IgD-negative memory B cell (primary cell): ENCODE results near the gene PHKA1. TPM values are rescaled to one million over a fixed set of nuclear protein-coding genes. Genes with fewer than 3 reads are reported as not detected.
A peak's percentile ranks its signal among the peaks of the same experiment; 100 is the strongest.
"Not testable (repeated sequence)": the region's sequence is repeated elsewhere in the genome, so short reads cannot be mapped to it uniquely, and the experiment has no call there.

Experiments used
- H3K27ac Mint-ChIP-seq, 3 donors: one replicate each; pipeline ENCODE4 v1.8.0; 2020 to 2022; ENCODE audit warnings: mild to moderate bottlenecking in 3 of 3, mixed read lengths in 3 of 3, moderate library complexity in 1 of 3
- H3K27me3 Mint-ChIP-seq: one replicate; pipeline ENCODE4 v1.8.0; 2021; ENCODE audit warnings: mixed read lengths
- H3K36me3 Mint-ChIP-seq: one replicate; pipeline ENCODE4 v1.8.0; 2020; ENCODE audit warnings: mild to moderate bottlenecking, mixed read lengths
- H3K4me1 Mint-ChIP-seq, 3 donors: one replicate each; pipeline ENCODE4 v1.8.0; 2020 to 2022; ENCODE audit warnings: mixed read lengths in 3 of 3, mild to moderate bottlenecking in 1 of 3
- H3K4me3 Mint-ChIP-seq, 4 donors: one replicate each; pipeline ENCODE4 v1.8.0; 2020 to 2022; ENCODE audit warnings: mild to moderate bottlenecking in 4 of 4, mixed read lengths in 4 of 4, moderate library complexity in 3 of 4
- H3K9me3 Mint-ChIP-seq, 3 donors: one replicate each; pipeline ENCODE4 v1.8.0; 2020 to 2021; ENCODE audit warnings: mixed read lengths in 3 of 3, mild to moderate bottlenecking in 1 of 3
- polyA plus RNA-seq: library from polyadenylated mRNA; unstranded; fragments of 300-500 nt; fragmentation: Illumina TruSeq; gene quantifications from one replicate; pipeline ENCODE4 v1.2.3, GENCODE V29; 2021

PHKA1 gene
- polyA plus RNA-seq, 1 donor from 2014 or later: not detected

DNA sequence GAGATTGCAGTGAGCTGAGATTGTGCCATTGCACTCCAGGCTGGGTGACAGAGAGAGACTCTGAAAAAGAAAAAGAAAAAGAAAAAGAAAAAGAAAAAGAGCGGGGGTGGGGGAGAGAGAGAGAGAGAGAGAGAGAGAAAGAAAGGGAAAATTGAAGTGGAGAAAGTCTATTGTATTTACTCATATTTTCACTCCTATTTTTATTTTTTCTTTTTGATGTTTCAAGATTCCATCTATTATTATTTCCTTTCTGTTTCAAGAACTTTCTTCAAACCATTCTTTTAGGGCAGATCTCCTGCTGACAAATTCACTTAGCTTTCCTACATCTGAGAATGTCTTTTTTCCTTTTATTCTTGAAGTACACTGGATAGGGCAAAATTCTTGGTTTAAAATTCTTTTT, 83.9 kb downstream of the PHKA1 start:
- Mint-ChIP-seq H3K36me3 (no peaks in the 10 kb centered on the region), H3K4me3 (no peak overlapping the region), H3K27me3 (peaks cover 2% of the 10 kb centered on the region), H3K9me3 (peaks cover 0 to 4% (median 2%) of the 10 kb centered on the region in 3 donors), H3K27ac (no peak overlapping the region), H3K4me1 (no peaks in the 10 kb centered on the region)

- H3K4me1 Mint-ChIP-seq: peaks cover 0 to 2% (median 0%) of the 10 kb centered on the region in 3 donors
- H3K27ac Mint-ChIP-seq: no peak overlapping the region
- H3K27me3 Mint-ChIP-seq: no peaks in the 10 kb centered on the region
- peaks cover 3 to 4% (median 3%) of the 10 kb centered on the region in 3 donors for H3K9me3 Mint-ChIP-seq
- no peak overlapping the region for H3K4me3 Mint-ChIP-seq
- peaks cover 2% of the 10 kb centered on the region for H3K36me3 Mint-ChIP-seq
Observed at GRCh38 chrX:72624194-72624593, 89.9 kb downstream of the PHKA1 start.

GRCh38 chrX:72621625-72622485, 92.3 kb downstream of the PHKA1 start:
- H3K9me3 Mint-ChIP-seq: peaks cover 3 to 4% (median 3%) of the 10 kb centered on the region in 3 donors
- H3K4me3 Mint-ChIP-seq: no peak overlapping the region
- no peak overlapping the region for H3K27ac Mint-ChIP-seq
- H3K36me3 Mint-ChIP-seq: peaks cover 2% of the 10 kb centered on the region
- no peaks in the 10 kb centered on the region for H3K27me3 Mint-ChIP-seq
- peaks cover 0 to 2% (median 0%) of the 10 kb centered on the region in 3 donors for H3K4me1 Mint-ChIP-seq

- peaks cover 0 to 2% (median 0%) of the 10 kb centered on the region in 3 donors for H3K4me1 Mint-ChIP-seq
- H3K27ac Mint-ChIP-seq: no peak overlapping the region
- no peak overlapping the region for H3K4me3 Mint-ChIP-seq
Observed at GRCh38 chrX:72621163-72621562, 92.9 kb downstream of the PHKA1 start.

GRCh38 chrX:72620550-72621145, 93.5 kb downstream of the PHKA1 start:
- peaks cover 0 to 2% (median 0%) of the 10 kb centered on the region in 3 donors for H3K4me1 Mint-ChIP-seq
- peaks cover 4% of the 10 kb centered on the region for H3K27me3 Mint-ChIP-seq
- H3K4me3 Mint-ChIP-seq: no peak overlapping the region
- no peak overlapping the region for H3K27ac Mint-ChIP-seq
- H3K9me3 Mint-ChIP-seq: peaks cover 3 to 4% (median 3%) of the 10 kb centered on the region in 3 donors
- H3K36me3 Mint-ChIP-seq: peaks cover 2% of the 10 kb centered on the region

More at GRCh38 chrX:72621163-72621562, 92.9 kb downstream of the PHKA1 start:
- peaks cover 2% of the 10 kb centered on the region for H3K36me3 Mint-ChIP-seq
- H3K9me3 Mint-ChIP-seq: peaks cover 3 to 4% (median 3%) of the 10 kb centered on the region in 3 donors
- H3K27me3 Mint-ChIP-seq: peaks cover 2% of the 10 kb centered on the region

- H3K27ac Mint-ChIP-seq: no peak overlapping the region
- no peaks in the 10 kb centered on the region for H3K36me3 Mint-ChIP-seq
- no peaks in the 10 kb centered on the region for H3K9me3 Mint-ChIP-seq
- H3K4me3 Mint-ChIP-seq: no peak overlapping the region
- peaks cover 7% of the 10 kb centered on the region for H3K27me3 Mint-ChIP-seq
- no peaks in the 10 kb centered on the region for H3K4me1 Mint-ChIP-seq
Observed at GRCh38 chrX:72609313-72609712, 104.8 kb downstream of the PHKA1 start.

DNA sequence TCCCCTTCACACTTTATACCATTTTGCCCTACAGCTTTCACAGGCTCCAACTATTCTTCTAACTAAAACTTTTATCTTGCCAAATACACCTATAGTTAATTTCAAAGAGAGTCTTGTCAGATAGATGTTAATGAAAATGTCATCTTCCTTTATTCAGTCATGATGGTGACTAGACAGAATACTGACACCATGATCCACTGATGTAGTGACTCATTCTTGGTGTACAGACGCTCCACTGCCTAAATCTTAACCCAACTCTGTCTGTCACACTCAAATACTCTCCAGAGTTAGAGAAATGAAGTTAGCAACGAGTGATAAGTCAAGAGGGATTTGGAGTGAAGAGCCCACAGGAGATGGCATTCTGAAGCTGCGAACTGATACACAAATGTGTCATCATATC, 109.4 kb downstream of the PHKA1 start:
- peaks cover 4% of the 10 kb centered on the region for H3K27me3 Mint-ChIP-seq
- H3K9me3 Mint-ChIP-seq: no peaks in the 10 kb centered on the region
- H3K4me1 Mint-ChIP-seq: no peaks in the 10 kb centered on the region
- no peak overlapping the region for H3K4me3 Mint-ChIP-seq
- H3K27ac Mint-ChIP-seq: no peak overlapping the region
- H3K36me3 Mint-ChIP-seq: no peaks in the 10 kb centered on the region

- Mint-ChIP-seq H3K27me3 (peaks cover under 1% of the 10 kb centered on the region), H3K9me3 (no peaks in the 10 kb centered on the region), H3K4me1 (no peaks in the 10 kb centered on the region), H3K27ac (no peak overlapping the region), H3K4me3 (no peak overlapping the region), H3K36me3 (no peaks in the 10 kb centered on the region)
Observed at GRCh38 chrX:72604112-72604511, 110.0 kb downstream of the PHKA1 start.

DNA sequence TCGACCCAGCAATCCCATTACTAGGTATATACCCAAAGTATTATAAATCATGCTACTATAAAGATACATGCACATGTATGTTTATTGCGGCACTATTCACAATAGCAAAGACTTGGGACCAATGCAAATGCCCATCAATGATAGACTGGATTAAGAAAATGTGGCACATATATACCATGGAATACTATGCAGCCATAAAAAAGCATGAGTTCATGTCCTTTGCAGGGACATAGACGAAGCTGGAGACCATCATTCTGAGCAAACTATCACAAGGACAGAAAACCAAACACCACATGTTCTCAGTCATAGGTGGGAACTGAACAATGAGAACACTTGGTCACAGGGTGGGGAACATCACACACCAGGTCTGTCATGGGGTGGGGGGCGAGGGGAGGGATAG, 123.1 kb downstream of the PHKA1 start:
- not testable (repeated sequence) for H3K27ac Mint-ChIP-seq, H3K36me3 Mint-ChIP-seq, H3K4me1 Mint-ChIP-seq, H3K9me3 Mint-ChIP-seq, H3K27me3 Mint-ChIP-seq, H3K4me3 Mint-ChIP-seq

GRCh38 chrX:72584163-72584562, 129.9 kb downstream of the PHKA1 start:
- Mint-ChIP-seq H3K9me3 (no peaks in the 10 kb centered on the region), H3K36me3 (no peaks in the 10 kb centered on the region), H3K4me3 (no peak overlapping the region), H3K4me1 (no peaks in the 10 kb centered on the region), H3K27me3 (no peaks in the 10 kb centered on the region), H3K27ac (no peak overlapping the region)

DNA sequence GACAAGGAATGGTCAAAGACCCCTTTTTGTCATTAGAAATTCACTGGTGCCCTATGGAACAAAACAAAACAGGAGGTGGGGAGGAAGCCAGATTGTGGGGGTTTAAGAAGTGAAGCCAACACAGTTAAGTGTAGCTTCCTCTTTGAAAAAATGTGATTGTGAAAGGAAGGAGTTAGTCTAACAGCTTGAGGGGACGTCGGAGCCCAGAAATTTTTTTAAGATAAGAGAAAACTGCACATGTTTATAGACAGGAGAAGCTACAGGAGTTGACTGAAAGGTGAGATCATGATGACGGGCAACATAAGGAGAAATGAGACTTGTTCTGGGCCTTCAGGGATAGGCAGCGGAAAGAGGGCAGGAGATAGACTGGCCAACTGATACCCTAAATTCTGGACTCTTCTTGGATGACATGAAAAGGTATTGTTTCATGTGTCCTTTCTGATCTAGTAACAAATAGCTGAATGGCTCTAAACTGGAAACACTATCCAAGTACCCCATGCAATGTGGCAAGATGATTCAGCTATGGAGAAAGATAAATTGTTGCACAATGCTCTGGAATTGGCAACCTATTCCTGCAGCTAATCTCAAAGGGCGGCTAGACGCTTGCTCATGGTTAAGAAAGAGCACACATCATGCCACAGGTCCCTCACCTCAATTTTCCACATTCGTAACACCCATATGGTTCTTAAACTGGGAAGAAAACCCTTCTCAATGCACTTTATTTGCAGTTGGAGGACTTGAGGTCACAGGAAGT, 137.8 kb downstream of the PHKA1 start:
- H3K36me3 Mint-ChIP-seq: no peaks in the 10 kb centered on the region
- H3K4me1 Mint-ChIP-seq: peaks cover 0 to 5% (median 3%) of the 10 kb centered on the region in 3 donors
- H3K27ac Mint-ChIP-seq: no peak overlapping the region
- H3K4me3 Mint-ChIP-seq: no peak overlapping the region
- peaks cover 4% of the 10 kb centered on the region for H3K27me3 Mint-ChIP-seq
- no peaks in the 10 kb centered on the region for H3K9me3 Mint-ChIP-seq

DNA sequence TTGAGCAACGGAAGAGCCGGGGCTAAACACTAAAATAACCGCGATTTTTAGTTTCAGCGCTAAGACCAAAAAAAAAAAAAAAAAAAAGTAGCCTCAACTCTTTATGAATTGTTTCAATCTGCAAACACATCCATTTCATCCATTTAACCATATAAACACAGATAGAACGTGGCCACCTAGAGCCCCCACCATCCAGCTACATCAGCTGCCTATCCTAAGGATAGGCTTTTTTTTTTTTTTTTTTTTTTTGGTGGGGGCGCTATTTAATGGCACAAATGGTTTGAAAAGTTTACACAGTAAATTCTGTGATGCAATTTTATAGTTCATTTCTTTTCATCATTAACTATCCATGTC, 141.0 kb downstream of the PHKA1 start:
- peak overlapping the region; percentile 94 to 97 (median 94) for H3K4me3 Mint-ChIP-seq
- peak overlapping the region; percentile 5 to 85 (median 72) for H3K27ac Mint-ChIP-seq
- no peaks in the 10 kb centered on the region for H3K36me3 Mint-ChIP-seq
- peaks cover 0 to 5% (median 5%) of the 10 kb centered on the region in 3 donors for H3K4me1 Mint-ChIP-seq
- H3K9me3 Mint-ChIP-seq: no peaks in the 10 kb centered on the region
- peaks cover 4% of the 10 kb centered on the region for H3K27me3 Mint-ChIP-seq

DNA sequence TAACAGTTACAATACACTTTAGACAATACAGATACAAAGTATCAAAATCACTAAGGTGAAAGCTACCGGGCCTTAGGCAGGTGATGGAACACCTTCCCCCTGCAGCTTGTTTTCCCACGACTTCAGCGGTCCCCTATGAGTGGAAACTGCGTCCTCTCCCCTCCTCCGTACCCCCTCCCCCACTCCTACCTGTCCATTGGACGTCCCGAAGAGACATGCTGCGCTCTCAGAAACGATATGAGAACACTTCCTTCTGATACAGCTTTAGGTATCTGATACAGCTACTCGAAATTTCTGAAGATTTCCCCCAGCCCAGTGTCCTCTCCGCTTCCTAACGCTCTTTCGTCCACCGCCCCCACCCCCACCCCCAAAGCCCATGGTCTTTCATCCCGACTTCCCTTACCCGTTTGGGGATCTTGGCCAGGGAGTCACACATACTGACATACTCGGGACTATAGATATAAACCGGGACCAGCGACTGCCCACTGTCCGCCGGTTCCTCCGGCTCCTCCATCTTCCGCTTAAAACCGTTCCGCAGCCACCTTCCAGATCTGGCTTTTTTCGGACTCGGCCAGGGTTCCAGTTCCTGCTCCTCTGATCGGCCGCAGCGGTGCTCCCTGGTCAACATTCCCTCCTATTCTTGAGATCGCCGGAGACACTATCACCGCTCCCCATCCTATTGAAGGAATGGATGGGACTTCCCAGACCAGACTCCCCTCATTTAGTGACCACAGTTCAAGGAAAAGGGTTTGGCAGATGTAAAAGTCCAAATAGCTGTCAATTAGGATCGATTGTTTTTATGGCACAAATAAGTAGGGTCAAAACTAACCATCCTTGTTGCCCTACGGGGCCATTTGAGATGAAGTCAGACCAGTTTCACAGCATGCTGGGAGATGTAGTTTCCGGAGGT, 141.6 kb downstream of the PHKA1 start, which contains the start of gene HDAC8:
HDAC8 (minus strand) TSS at position 596 of the 910 bp plus-strand sequence; CDS start at position 514, 82 bp downstream.
- peaks cover 4% of the 10 kb centered on the region for H3K27me3 Mint-ChIP-seq
- no peaks in the 10 kb centered on the region for H3K36me3 Mint-ChIP-seq
- H3K4me3 Mint-ChIP-seq: peak within 1 kb of the TSS; percentile 94 to 97 (median 94)
- H3K27ac Mint-ChIP-seq: peak within 1 kb of the TSS; percentile 5 to 85 (median 72)
- no peaks in the 10 kb centered on the region for H3K9me3 Mint-ChIP-seq
- peaks cover 0 to 5% (median 5%) of the 10 kb centered on the region in 3 donors for H3K4me1 Mint-ChIP-seq

- H3K36me3 Mint-ChIP-seq: no peaks in the 10 kb centered on the region
- H3K9me3 Mint-ChIP-seq: no peaks in the 10 kb centered on the region
- no peak overlapping the region for H3K4me3 Mint-ChIP-seq
- peak overlapping the region in 1 of 3 donors; percentile 43 for H3K27ac Mint-ChIP-seq
- H3K4me1 Mint-ChIP-seq: peaks cover 0 to 5% (median 5%) of the 10 kb centered on the region in 3 donors
- H3K27me3 Mint-ChIP-seq: peaks cover 1% of the 10 kb centered on the region
Observed at GRCh38 chrX:72569786-72570185, 144.3 kb downstream of the PHKA1 start.
